IMR-90 (cell line): Measurements from ENCODE around the gene DDX24. TPM values are rescaled to one million over a fixed set of nuclear protein-coding genes. Genes with fewer than 3 reads are reported as not detected.

Experiments used
- ATAC-seq: fragments of 200-7000 bp; cut with Tn5 transposase; 2 replicates; pipeline ENCODE4 v1.9.1; 2020; ENCODE audit warnings: low read depth, mild to moderate bottlenecking, moderate library complexity
- BruUV-seq: library from RNA; stranded (reverse); fragments of 400-500 nt; replicated peaks from 2 replicates; lab custom pipeline; 2021; lab: Mats Ljungman, UMichigan
- CTCF ChIA-PET: fragments of 300-600 bp; formaldehyde crosslinking; extraction: SDS; loops from one replicate; lab custom pipeline; 2021; ENCODE audit warnings: antibody characterized with exemption; lab: Yijun Ruan, JAX
- POLR2A ChIA-PET: fragments of 300-600 bp; sonication (Branson Sonifier 250); formaldehyde crosslinking; loops from one replicate; lab custom pipeline; 2022; ENCODE audit warnings: antibody characterized with exemption; ENCODE audit not compliant: unreplicated experiment; lab: Charles Lee
- DNase-seq: peaks from one replicate; pipeline ENCODE4 v3.0.0; 2013
- H2AFZ ChIP-seq: replicated peaks from 2 replicates; pipeline ENCODE3; 2013; ENCODE audit warnings: low read length, mild to moderate bottlenecking; ENCODE audit not compliant: poor library complexity
- H2AK5ac ChIP-seq: 2 replicates; pipeline ENCODE4 v1.6.1; 2013; ENCODE audit warnings: low read depth, low read length, inconsistent platforms
- H2AK9ac ChIP-seq: replicated peaks from 2 replicates; pipeline ENCODE3; 2013; ENCODE audit warnings: mild to moderate bottlenecking, low read depth, low read length, moderate library complexity; ENCODE audit not compliant: poor library complexity
- H2BK120ac ChIP-seq: 2 replicates; pipeline ENCODE4 v1.6.1; 2013; ENCODE audit warnings: low read depth, low read length, inconsistent platforms
- H2BK15ac ChIP-seq: 3 replicates; pipeline ENCODE4 v1.6.1; 2013; ENCODE audit warnings: low read depth, low read length, inconsistent platforms
- H2BK20ac ChIP-seq: 2 replicates; pipeline ENCODE4 v1.6.1; 2013; ENCODE audit warnings: low read depth, mild to moderate bottlenecking, inconsistent platforms, low read length, moderate library complexity
- H2BK5ac ChIP-seq: 2 replicates; pipeline ENCODE4 v1.6.1; 2013; ENCODE audit warnings: mild to moderate bottlenecking, low read depth, low read length, inconsistent platforms; ENCODE audit not compliant: poor library complexity, severe bottlenecking
- H3K14ac ChIP-seq: replicated peaks from 2 replicates; pipeline ENCODE4 v1.6.1; 2013; ENCODE audit warnings: low read depth, low read length, inconsistent platforms
- H3K18ac ChIP-seq: 2 replicates; pipeline ENCODE4 v1.6.1; 2013; ENCODE audit warnings: low read depth, low read length, control low read depth
- H3K23ac ChIP-seq: 2 replicates; pipeline ENCODE4 v1.6.1; 2013; ENCODE audit warnings: low read depth, low read length, inconsistent platforms
- H3K27ac ChIP-seq: 2 replicates; pipeline ENCODE4 v1.5.1; 2013; ENCODE audit warnings: mild to moderate bottlenecking, control low read depth, low read length; ENCODE audit not compliant: insufficient read depth
- H3K27me3 ChIP-seq: 2 replicates; pipeline ENCODE4 v1.6.1; 2013; ENCODE audit warnings: low read length; ENCODE audit not compliant: control insufficient read depth, insufficient read depth
- H3K36me3 ChIP-seq: 2 replicates; pipeline ENCODE4 v1.6.1; 2013; ENCODE audit warnings: low read length, mixed read lengths; ENCODE audit not compliant: control insufficient read depth, insufficient read depth
- H3K4ac ChIP-seq: 2 replicates; pipeline ENCODE4 v1.6.1; 2013; ENCODE audit warnings: low read depth, low read length, inconsistent platforms
- H3K4me1 ChIP-seq: 2 replicates; pipeline ENCODE4 v1.6.1; 2013; ENCODE audit warnings: low read length, mixed read lengths; ENCODE audit not compliant: control insufficient read depth, insufficient read depth
- H3K4me2 ChIP-seq: 2 replicates; pipeline ENCODE4 v1.6.1; 2013; ENCODE audit warnings: low read depth, mild to moderate bottlenecking, control low read depth, low read length, moderate library complexity
- H3K4me3 ChIP-seq: 2 replicates; pipeline ENCODE4 v1.5.1; 2013; ENCODE audit warnings: low read depth, mild to moderate bottlenecking, control low read depth, low read length, moderate library complexity; ENCODE audit not compliant: insufficient read depth
- H3K56ac ChIP-seq: 2 replicates; pipeline ENCODE4 v1.6.1; 2013; ENCODE audit warnings: low read length, inconsistent platforms; ENCODE audit not compliant: insufficient read depth; ENCODE audit errors: extremely low read depth
- H3K79me1 ChIP-seq, 2 experiments: 2 replicates each; pipeline ENCODE4 v1.6.1; 2013; ENCODE audit warnings: low read length in 2 of 2, inconsistent platforms in 1 of 2, low read depth in 1 of 2
- H3K9ac ChIP-seq: 2 replicates; pipeline ENCODE4 v1.6.1; 2013; ENCODE audit warnings: low read depth, low read length, control low read depth
- H3K9me1 ChIP-seq: 2 replicates; pipeline ENCODE4 v1.6.1; 2013; ENCODE audit warnings: low read length, inconsistent platforms; ENCODE audit not compliant: insufficient read depth
- H3K9me3 ChIP-seq: 2 replicates; pipeline ENCODE4 v1.6.1; 2013; ENCODE audit warnings: low read length; ENCODE audit not compliant: control insufficient read depth, insufficient read depth
- H4K20me1 ChIP-seq: 2 replicates; pipeline ENCODE4 v1.6.1; 2013; ENCODE audit warnings: low read length, inconsistent platforms; ENCODE audit not compliant: insufficient read depth
- H4K5ac ChIP-seq: 2 replicates; pipeline ENCODE4 v1.6.1; 2013; ENCODE audit warnings: mild to moderate bottlenecking, low read depth, low read length, control low read depth
- H4K8ac ChIP-seq, 2 experiments: 2 replicates each; pipeline ENCODE4 v1.6.1; 2013; ENCODE audit warnings: low read depth in 2 of 2, low read length in 2 of 2, control low read depth in 1 of 2, inconsistent platforms in 1 of 2
- H4K91ac ChIP-seq: 2 replicates; pipeline ENCODE4 v1.6.1; 2013; ENCODE audit warnings: low read depth, low read length, inconsistent platforms; ENCODE audit not compliant: insufficient read depth
- BHLHE40 ChIP-seq: fragments of 150-350 bp; IDR thresholded peaks from 2 replicates; pipeline ENCODE4 v1.6.1; 2016; ENCODE audit warnings: mild to moderate bottlenecking, low read depth, low read length
- CEBPB ChIP-seq: IDR thresholded peaks from 2 replicates; pipeline ENCODE4 v1.6.1; 2012; ENCODE audit warnings: low read depth, low read length, improper control_type of control experiment
- CHD1 ChIP-seq: IDR thresholded peaks from 2 replicates; pipeline ENCODE4 v1.6.1; 2012; ENCODE audit warnings: low read depth, low read length, improper control_type of control experiment
- CTCF ChIP-seq: conservative IDR thresholded peaks from 2 replicates; pipeline ENCODE4 v1.5.1; 2012; ENCODE audit warnings: mild to moderate bottlenecking, low read depth, low read length, improper control_type of control experiment
- ELK1 ChIP-seq: fragments of 150-350 bp; IDR thresholded peaks from 2 replicates; pipeline ENCODE4 v1.6.1; 2016; ENCODE audit warnings: low read depth, mild to moderate bottlenecking, low read length, moderate library complexity, borderline replicate concordance
- MAZ ChIP-seq: IDR thresholded peaks from 2 replicates; pipeline ENCODE4 v1.6.1; 2012; ENCODE audit warnings: low read depth, mild to moderate bottlenecking, low read length, improper control_type of control experiment, moderate library complexity, borderline replicate concordance
- MXI1 ChIP-seq: IDR thresholded peaks from 2 replicates; pipeline ENCODE4 v1.6.1; 2012; ENCODE audit warnings: low read depth, mild to moderate bottlenecking, low read length, moderate library complexity, borderline replicate concordance
- POLR2A ChIP-seq: IDR thresholded peaks from 2 replicates; pipeline ENCODE4 v1.6.1; 2012; ENCODE audit warnings: mild to moderate bottlenecking, low read depth, low read length
- RCOR1 ChIP-seq: IDR thresholded peaks from 2 replicates; pipeline ENCODE4 v1.6.1; 2012; ENCODE audit warnings: mild to moderate bottlenecking, low read length, improper control_type of control experiment; ENCODE audit not compliant: insufficient replicate concordance
- SMC3 ChIP-seq: fragments of 150-350 bp; IDR thresholded peaks from 2 replicates; pipeline ENCODE4 v1.6.1; 2016; ENCODE audit warnings: low read depth, mild to moderate bottlenecking, antibody characterized with exemption, low read length, moderate library complexity
- WGBS, 2 experiments: methylation state at CpG; one replicate each; pipeline versions ENCODE4 v1.1.5 to v1.1.7; 2013; ENCODE audit warnings: missing lambda C conversion rate in 2 of 2; ENCODE audit not compliant: insufficient read length in 1 of 2; ENCODE audit errors: extremely low coverage in 2 of 2; 5-methylcytosine and 5-hydroxymethylcytosine counted together
- dilution Hi-C: fragments of 300-500 bp; cut with HindIII; formaldehyde crosslinking; loops from one replicate; pipeline ENCODE4 v1.14.3; 2018; ENCODE audit warnings: low sequenced_read_pairs; ENCODE audit not compliant: unreplicated experiment
- in situ Hi-C: fragments of 300-500 bp; cut with MboI; formaldehyde crosslinking; loops from 3 replicates; pipeline ENCODE4 v1.14.3; 2019; ENCODE audit warnings: low sequenced_read_pairs, inconsistent platforms, mixed read lengths
- intact Hi-C: fragments of 100-400 bp; cut with micrococcal nuclease; formaldehyde crosslinking; loops from 2 replicates; pipeline ENCODE4 v1.10.0; 2022
- polyA plus RNA-seq, 3 experiments: library from polyadenylated mRNA; depleted of rRNA; stranded (reverse); fragments of >200 nt; gene quantifications; 2 replicates each; pipeline ENCODE4 v1.2.3, GENCODE V29; 2012; ENCODE audit warnings: low replicate concordance in 1 of 3
- total RNA-seq: library from RNA; depleted of rRNA; stranded (reverse); fragments of >200 nt; gene quantifications from 2 replicates; pipeline ENCODE4 v1.2.3, GENCODE V29; 2012

The DDX24 gene
- total and polyA plus RNA-seq, 2 of the 4 experiments (the other 2 are of a cell fraction), result 134 to 155 TPM

- no CpG with 5 or more reads among the region's 5 CpGs for whole genome bisulfite sequencing, 2 experiments
- peak overlapping the region; percentile 80 for H3K4me2 ChIP-seq
- no peak overlapping the region for H4K5ac ChIP-seq
- peaks cover 17 to 43% of the 10 kb centered on the region in 2 experiments for H3K79me1 ChIP-seq
- DNase-seq (no peak), ATAC-seq (no peak)
- H4K91ac ChIP-seq, result no peak overlapping the region
- H3K4me1 ChIP-seq, result peaks cover 6% of the 10 kb centered on the region
- no peak overlapping the region for H3K23ac ChIP-seq
- no peak overlapping the region for H3K27ac ChIP-seq
- no peak overlapping the region for H2BK20ac ChIP-seq
- intact Hi-C loops, result no loop called here
- H2BK5ac ChIP-seq, result no peak overlapping the region
- no peak overlapping the region for H3K14ac ChIP-seq
- H2AK9ac ChIP-seq, result no peak overlapping the region
- peaks cover 15% of the 10 kb centered on the region for H3K36me3 ChIP-seq
- H3K4me3 ChIP-seq, result no peak overlapping the region; the same call in 1 of the 2 replicates
- peaks cover 6% of the 10 kb centered on the region for H3K9me1 ChIP-seq
- H3K4ac ChIP-seq, result no peak overlapping the region
- no peaks in the 10 kb centered on the region for H3K27me3 ChIP-seq
- H2AK5ac ChIP-seq, result no peak overlapping the region
- TF ChIP-seq CHD1 (no peak), POLR2A (no peak), CEBPB (no peak), ELK1 (no peak), BHLHE40 (no peak), RCOR1 (no peak), SMC3 (no peak), MAZ (no peak), CTCF (no peak), MXI1 (no peak)
- H2BK15ac ChIP-seq, result no peak overlapping the region
- no peak overlapping the region for H2BK120ac ChIP-seq
- no peak overlapping the region for H4K8ac ChIP-seq
- CTCF ChIA-PET, result no interaction called here
- no peak overlapping the region for H3K56ac ChIP-seq
- H4K20me1 ChIP-seq, result peaks cover 37% of the 10 kb centered on the region
- peaks cover 3% of the 10 kb centered on the region; the same call in 1 of the 2 replicates for H3K9me3 ChIP-seq
- no TSS peak for BruUV-seq
- no peak overlapping the region for H3K9ac ChIP-seq
- dilution Hi-C loops, result no loop called here
- in situ Hi-C loops, result no loop called here
- no peak overlapping the region for H2AFZ ChIP-seq
- no peak overlapping the region for H3K18ac ChIP-seq
- POLR2A ChIA-PET, result no interaction called here
Measured at GRCh38 chr14:94077823-94078222, 3.2 kb downstream of the DDX24 start.
